Stimulated activated CD4-positive, alpha-beta T cell treated with anti-CD3 and anti-CD28 coated beads, TNF-alpha, amount 100 ng/mL, for 4 hours (primary cell): ENCODE measurements around the gene PBX3.

Experiments used
- DNase-seq, 3 experiments: peaks; one replicate each; pipeline ENCODE4 v3.0.0-alpha.2; 2020; ENCODE audit warnings: low read depth in 3 of 3

The PBX3 gene

GRCh38 chr9:125996791-125997190 lies 249.6 kb downstream of the PBX3 start:
- DNase-seq = no peak

GRCh38 chr9:125997196-125997823 lies 250.1 kb downstream of the PBX3 start:
- DNase-seq = no peak

DNA sequence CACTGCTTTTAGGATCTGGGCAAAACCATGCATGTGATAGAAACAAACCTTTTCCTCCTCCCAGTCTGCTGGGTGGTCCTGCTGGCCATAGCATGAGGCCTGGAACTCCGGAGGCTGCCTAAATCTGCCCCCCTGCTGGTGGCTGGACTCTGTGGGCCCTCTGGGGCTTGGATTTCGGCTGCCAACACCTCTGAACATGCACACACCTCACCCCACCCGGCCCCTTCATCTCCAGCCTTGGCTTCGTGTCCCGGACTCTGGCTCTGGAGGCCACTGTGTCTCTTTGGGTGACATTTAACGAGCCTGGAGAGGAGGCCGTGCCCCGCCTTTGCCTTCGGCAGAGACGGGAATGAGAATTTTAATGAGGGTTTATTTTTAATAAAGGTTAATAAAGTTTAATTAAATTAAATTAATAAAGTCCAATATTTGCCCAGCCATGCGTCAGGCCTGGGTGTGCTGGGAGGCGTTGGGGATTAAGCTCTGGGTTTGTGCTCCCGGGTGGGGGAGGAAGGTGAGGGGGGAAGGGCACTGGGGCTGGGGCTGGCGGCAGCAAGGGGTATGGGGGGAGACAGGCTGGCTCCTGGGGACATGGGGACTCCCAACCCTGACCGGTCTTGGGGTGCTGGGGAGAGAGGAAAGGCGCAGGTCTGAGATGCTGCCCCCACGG lies 251.8 kb downstream of the PBX3 start:
- DNase-seq = no peak

GRCh38 chr9:125999504-125999881 lies 252.3 kb downstream of the PBX3 start:
- no peak for DNase-seq

DNA sequence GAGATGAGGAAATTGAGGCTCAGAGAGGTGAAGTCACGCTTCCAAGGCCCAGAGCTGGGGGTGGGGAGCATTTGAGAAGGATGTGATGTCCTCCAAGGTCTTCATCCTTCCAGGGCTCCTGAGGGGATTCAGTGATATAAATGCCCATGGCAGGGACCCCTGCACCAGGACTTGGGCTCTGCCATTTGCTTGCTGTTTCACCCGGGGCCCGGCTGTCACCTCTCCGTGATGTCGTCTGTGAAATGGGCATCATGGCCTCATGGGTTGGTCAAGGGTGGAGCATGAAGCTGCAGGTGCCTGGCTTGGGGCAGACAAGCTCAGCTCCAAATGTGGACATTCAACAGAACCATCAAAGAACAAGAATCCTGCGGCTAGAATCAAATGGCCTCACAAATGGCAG lies 253.1 kb downstream of the PBX3 start:
- DNase-seq = no peak

DNA sequence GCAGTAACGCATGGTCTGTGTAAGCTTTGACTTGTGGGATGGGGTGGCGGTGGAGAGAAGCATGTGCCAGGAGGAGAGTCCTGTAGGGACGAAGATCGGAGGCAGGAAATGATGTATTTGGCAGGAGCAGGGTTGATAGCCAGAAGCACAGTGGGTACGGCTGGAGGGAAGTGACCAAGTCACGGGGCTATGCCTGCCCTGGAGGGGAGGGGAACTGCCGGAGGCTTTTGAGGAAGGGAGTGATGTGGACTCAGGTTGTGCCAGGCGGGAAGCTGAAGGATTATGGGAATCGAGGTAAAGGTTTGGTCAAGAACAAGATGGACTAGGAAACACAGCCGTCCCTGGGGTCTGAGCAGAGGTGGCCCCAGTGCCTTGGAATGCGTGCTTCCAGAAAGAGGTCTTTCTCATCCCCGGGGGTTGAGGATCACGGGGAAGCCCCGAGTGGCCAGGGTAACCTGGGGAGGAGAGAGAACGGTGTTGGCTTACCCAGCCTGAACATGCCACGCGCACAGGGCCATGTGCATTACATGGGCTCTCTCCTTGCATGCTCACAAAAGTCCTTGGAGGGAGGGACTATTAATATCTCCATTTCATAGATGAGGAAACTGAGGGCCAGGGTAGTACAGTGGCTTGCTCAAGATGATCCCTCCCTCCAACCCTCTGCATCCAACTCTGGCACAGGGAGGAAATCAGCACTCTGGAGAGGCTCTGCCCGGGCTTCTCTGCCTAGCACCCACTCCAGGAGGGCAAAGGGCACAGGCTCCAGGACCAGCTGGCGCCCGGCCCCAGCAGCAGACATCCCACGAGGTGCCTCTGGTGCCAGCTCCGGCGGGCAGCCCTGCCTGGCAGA lies 253.8 kb downstream of the PBX3 start:
- no peak for DNase-seq

GRCh38 chr9:126001581-126002225 lies 254.5 kb downstream of the PBX3 start:
- DNase-seq = no peak

GRCh38 chr9:126002476-126003350 lies 255.5 kb downstream of the PBX3 start:
- no peak for DNase-seq

- no peak for DNase-seq
Measured at GRCh38 chr9:126009047-126009446, 261.9 kb downstream of the PBX3 start.

DNA sequence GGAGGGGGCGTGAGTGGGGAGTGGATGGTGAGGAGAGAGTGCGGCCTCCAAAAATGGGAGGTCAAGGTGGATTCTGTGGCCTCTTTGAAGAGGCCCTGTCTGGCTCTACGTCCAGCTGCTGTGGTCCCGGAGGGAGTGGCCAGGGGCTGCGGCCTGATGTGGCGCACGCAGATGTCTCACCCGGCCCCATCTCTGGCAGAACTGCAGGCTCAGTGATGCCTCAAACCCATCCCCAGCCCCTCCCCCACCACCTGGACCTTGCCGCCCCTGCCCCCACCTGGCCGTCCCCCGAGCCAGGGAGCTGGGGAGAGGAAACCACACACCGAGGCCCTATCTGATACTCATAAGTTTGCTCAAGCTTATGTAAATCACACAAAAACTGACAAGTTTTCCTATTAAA lies 267.6 kb downstream of the PBX3 start:
- DNase-seq = no peak

DNA sequence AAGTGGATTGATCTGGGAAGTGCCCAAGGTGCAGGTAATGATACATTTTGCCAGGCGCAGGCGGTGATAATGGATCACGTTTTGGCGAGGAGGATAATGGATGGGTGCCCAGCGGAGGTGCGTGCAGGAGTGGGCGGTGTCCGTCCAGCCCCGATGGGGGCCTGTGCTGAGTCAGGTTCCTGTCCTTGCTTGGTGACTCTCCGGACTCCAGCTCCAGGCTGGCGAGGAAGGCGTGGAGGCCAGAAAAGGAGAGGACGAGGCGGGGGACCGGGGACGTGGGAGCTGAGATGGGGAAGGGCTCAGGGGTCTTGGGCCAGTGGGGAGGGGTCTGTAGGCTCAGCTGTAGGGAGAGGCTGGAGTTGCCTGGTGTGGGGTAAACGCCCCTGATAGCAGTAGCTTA lies 268.3 kb downstream of the PBX3 start:
- DNase-seq = no peak

DNA sequence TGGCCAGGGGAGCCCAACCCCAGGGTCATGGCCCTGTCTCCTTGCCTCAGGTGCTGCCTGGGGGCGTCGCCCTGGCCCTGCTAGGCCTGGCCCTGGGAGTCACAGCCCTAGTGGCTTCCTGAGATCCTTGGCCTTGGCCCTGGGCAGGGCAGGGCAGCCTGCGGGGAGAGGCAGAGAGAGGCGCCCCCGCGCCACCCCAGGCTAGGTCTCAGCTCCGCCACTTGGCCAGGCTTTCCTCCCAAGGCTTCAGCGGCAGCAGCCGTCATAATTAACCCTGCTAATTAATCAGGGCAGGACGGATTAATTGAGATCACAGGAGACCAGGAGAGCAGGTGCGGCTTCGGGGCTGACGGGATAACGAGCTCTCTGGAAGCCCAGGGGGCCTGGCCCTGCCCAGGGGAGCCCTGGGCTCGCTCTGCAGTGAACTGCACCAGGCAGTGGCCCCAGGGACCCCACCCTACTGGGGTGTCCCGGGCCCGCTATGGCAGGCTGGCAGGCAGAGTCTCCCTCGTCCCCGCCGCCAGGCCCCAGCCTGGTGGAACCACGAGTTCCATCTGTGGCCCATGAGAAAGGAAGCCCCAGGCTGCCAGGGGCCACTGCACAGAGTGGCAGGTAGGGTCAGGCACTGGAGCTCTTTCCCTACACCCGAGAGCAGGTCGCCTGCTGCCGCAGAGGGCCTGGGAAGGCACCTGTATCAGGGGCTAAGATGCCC lies 269.6 kb downstream of the PBX3 start:
- no peak for DNase-seq
